OCI-LY7 (cell line): Measurements from ENCODE around the gene EMC8. TPM values are rescaled to one million over a fixed set of nuclear protein-coding genes. Genes with fewer than 3 reads are reported as not detected.

Experiments
- BruUV-seq: library from RNA; stranded (reverse); fragments of 400-500 nt; replicated peaks from 2 replicates; lab custom pipeline; 2021; lab: Mats Ljungman, UMichigan
- CTCF ChIA-PET: fragments of 300-600 bp; sonication (Branson Sonifier 250); formaldehyde crosslinking; loops from one replicate; lab custom pipeline; 2022; ENCODE audit warnings: antibody characterized with exemption; ENCODE audit not compliant: unreplicated experiment; lab: Charles Lee
- POLR2A ChIA-PET: fragments of 300-600 bp; sonication (Branson Sonifier 250); formaldehyde crosslinking; loops from one replicate; lab custom pipeline; 2022; ENCODE audit warnings: antibody characterized with exemption; lab: Charles Lee
- DNase-seq: peaks from one replicate; pipeline ENCODE4 v3.0.0-alpha.2; 2015; ENCODE audit warnings: low spot score
- H2AFZ ChIP-seq: fragments of 200-600 bp; sonication (generic), shearing (Covaris generic); 2 replicates; pipeline ENCODE4 v1.6.1; 2014; ENCODE audit warnings: mild to moderate bottlenecking, antibody characterized with exemption, low read length, moderate library complexity
- H3K27ac ChIP-seq: fragments of 200-600 bp; sonication (generic); 2 replicates; pipeline ENCODE4 v1.5.1; 2014; ENCODE audit warnings: mixed run types, low read depth, mild to moderate bottlenecking, moderate library complexity, low read length, inconsistent platforms; ENCODE audit not compliant: poor library complexity, severe bottlenecking
- H3K36me3 ChIP-seq: fragments of 200-600 bp; sonication (generic); 2 replicates; pipeline ENCODE4 v1.6.1; 2014; ENCODE audit warnings: mild to moderate bottlenecking, antibody characterized with exemption, low read length, moderate library complexity, mixed read lengths; ENCODE audit not compliant: insufficient read depth
- H3K4me1 ChIP-seq: fragments of 200-600 bp; sonication (generic); 2 replicates; pipeline ENCODE4 v1.5.1; 2014; ENCODE audit warnings: mild to moderate bottlenecking, low read length; ENCODE audit not compliant: insufficient read depth, poor library complexity, severe bottlenecking
- H3K4me2 ChIP-seq: fragments of 200-600 bp; sonication (generic); 2 replicates; pipeline ENCODE4 v1.6.1; 2014; ENCODE audit warnings: mild to moderate bottlenecking, low read length
- H3K4me3 ChIP-seq: fragments of 200-600 bp; sonication (generic); 2 replicates; pipeline ENCODE4 v1.5.1; 2014; ENCODE audit warnings: mild to moderate bottlenecking, low read depth, low read length; ENCODE audit not compliant: poor library complexity, severe bottlenecking
- H3K79me2 ChIP-seq: fragments of 200-600 bp; sonication (generic); 2 replicates; pipeline ENCODE4 v1.6.1; 2016; ENCODE audit warnings: low read depth, mild to moderate bottlenecking, low read length, moderate library complexity, mixed read lengths; ENCODE audit not compliant: insufficient read depth
- H3K9me2 ChIP-seq: fragments of 200-600 bp; sonication (generic); 2 replicates; pipeline ENCODE4 v1.6.1; 2016; ENCODE audit warnings: mild to moderate bottlenecking, low read length, mixed read lengths; ENCODE audit not compliant: insufficient read depth
- H3K9me3 ChIP-seq: fragments of 200-600 bp; sonication (generic); 2 replicates; pipeline ENCODE4 v1.6.1; 2014; ENCODE audit warnings: mild to moderate bottlenecking, mixed run types, low read length, mixed read lengths
- H4K20me1 ChIP-seq: fragments of 200-600 bp; sonication (generic); 2 replicates; pipeline ENCODE4 v1.6.1; 2014; ENCODE audit warnings: mild to moderate bottlenecking, antibody characterized with exemption, low read length, moderate library complexity, mixed read lengths; ENCODE audit not compliant: insufficient read depth
- CTCF ChIP-seq: fragments of 200-600 bp; sonication (generic); conservative IDR thresholded peaks from 2 replicates; pipeline ENCODE4 v1.5.1; 2014; ENCODE audit warnings: mild to moderate bottlenecking, antibody characterized with exemption, low read length, moderate library complexity, mixed read lengths
- EZH2phosphoT487 ChIP-seq: fragments of 200-600 bp; sonication (generic); IDR thresholded peaks from 2 replicates; pipeline ENCODE4 v1.6.1; 2018; ENCODE audit warnings: low read depth, borderline replicate concordance, mild to moderate bottlenecking, mixed run types, antibody characterized with exemption, low read length, moderate library complexity, mixed read lengths
- intact Hi-C: fragments of 100-400 bp; cut with micrococcal nuclease; formaldehyde crosslinking; loops from one replicate; pipeline ENCODE4 v1.10.0; 2022; ENCODE audit not compliant: unreplicated experiment
- total RNA-seq, 2 experiments: library from RNA; depleted of rRNA in 1 of 2; stranded (reverse); fragments of >200 nt in 1 of 2; shearing (Covaris generic) in 1 of 2; gene quantifications; 2 replicates each; pipeline ENCODE4 v1.2.3, GENCODE V29; 2014 to 2022

The EMC8 gene
- total RNA-seq, 2 experiments from 2014 or later = 47.5 to 54.0 TPM

- no peaks in the 10 kb centered on the region for H3K9me3 ChIP-seq
- no peaks in the 10 kb centered on the region for H3K79me2 ChIP-seq
- H3K27ac ChIP-seq = no peak overlapping the region
- H3K4me1 ChIP-seq = peaks cover 12% of the 10 kb centered on the region
- no peak overlapping the region for H3K4me3 ChIP-seq
- CTCF ChIA-PET = no interaction called here
- no peaks in the 10 kb centered on the region for H3K36me3 ChIP-seq
- intact Hi-C loops = no loop called here
- POLR2A ChIA-PET = no interaction called here
- DNase-seq = no peak
- H3K9me2 ChIP-seq = no peaks in the 10 kb centered on the region
- no peak overlapping the region for H3K4me2 ChIP-seq
- no peaks in the 10 kb centered on the region for H4K20me1 ChIP-seq
- no TSS peak for BruUV-seq
- H2AFZ ChIP-seq = no peak overlapping the region
- no peak for TF ChIP-seq CTCF
- no peak for TF ChIP-seq EZH2phosphoT487
Measured at GRCh38 chr16:85836706-85837582, 37.6 kb upstream of the EMC8 start.

- ChIA-PET POLR2A (no interaction called here), CTCF (no interaction called here)
- no peak for TF ChIP-seq EZH2phosphoT487
- TF ChIP-seq CTCF = no peak
- Histone ChIP-seq H3K36me3 (no peaks in the 10 kb centered on the region), H3K27ac (no peak overlapping the region), H3K79me2 (no peaks in the 10 kb centered on the region), H3K4me1 (peaks cover 13% of the 10 kb centered on the region), H3K4me3 (no peak overlapping the region), H3K4me2 (no peak overlapping the region), H4K20me1 (no peaks in the 10 kb centered on the region), H2AFZ (no peak overlapping the region), H3K9me2 (no peaks in the 10 kb centered on the region), H3K9me3 (no peaks in the 10 kb centered on the region)
- no peak for DNase-seq
- intact Hi-C loops = no loop called here
- no TSS peak for BruUV-seq
Measured at GRCh38 chr16:85835956-85836705, 36.8 kb upstream of the EMC8 start.
